Osteoblast (primary cell): ENCODE results near the gene LYPD4. TPM values are rescaled to one million over a fixed set of nuclear protein-coding genes. Genes with fewer than 3 reads are reported as not detected.

Experiments used
- DNase-seq: peaks from one replicate; pipeline ENCODE4 v3.0.0; 2011; ENCODE audit warnings: low spot score, mixed read lengths; ENCODE audit not compliant: insufficient read length; ENCODE audit errors: missing footprints
- H2AFZ ChIP-seq: 2 replicates; pipeline ENCODE4 v1.6.0; 2011; ENCODE audit warnings: mild to moderate bottlenecking, low read length
- H3K27ac ChIP-seq: 2 replicates; pipeline ENCODE4 v1.5.1; 2011; ENCODE audit warnings: mild to moderate bottlenecking, low read depth, low read length, moderate library complexity
- H3K27me3 ChIP-seq: 2 replicates; pipeline ENCODE4 v1.6.0; 2012; ENCODE audit warnings: mild to moderate bottlenecking, control low read depth, inconsistent platforms, low read length, moderate library complexity; ENCODE audit not compliant: insufficient read depth
- H3K36me3 ChIP-seq: 2 replicates; pipeline ENCODE4 v1.5.1; 2011; ENCODE audit warnings: mild to moderate bottlenecking, low read length, control low read depth, moderate library complexity; ENCODE audit not compliant: insufficient read depth
- H3K4me1 ChIP-seq: 2 replicates; pipeline ENCODE4 v1.5.1; 2011; ENCODE audit warnings: mild to moderate bottlenecking, low read length, control low read depth, moderate library complexity; ENCODE audit not compliant: insufficient read depth
- H3K4me2 ChIP-seq: 2 replicates; pipeline ENCODE4 v1.6.0; 2011; ENCODE audit warnings: mild to moderate bottlenecking, low read length; ENCODE audit not compliant: insufficient read depth
- H3K4me3 ChIP-seq: fragments of 200-600 bp; sonication (generic); 3 replicates; pipeline ENCODE4 v1.5.1; 2012; ENCODE audit warnings: mild to moderate bottlenecking, low read length, inconsistent platforms; ENCODE audit not compliant: insufficient read depth
- H3K79me2 ChIP-seq: 2 replicates; pipeline ENCODE4 v1.6.0; 2012; ENCODE audit warnings: mild to moderate bottlenecking, low read length, control low read depth, inconsistent platforms; ENCODE audit not compliant: insufficient read depth
- H3K9me3 ChIP-seq: 2 replicates; pipeline ENCODE4 v1.5.1; 2011; ENCODE audit warnings: low read depth, low read length, control low read depth
- H4K20me1 ChIP-seq: 2 replicates; pipeline ENCODE4 v1.6.0; 2012; ENCODE audit warnings: mild to moderate bottlenecking, low read length, control low read depth; ENCODE audit not compliant: insufficient read depth
- total RNA-seq: library from RNA; depleted of rRNA; stranded (reverse); fragments of >200 nt; gene quantifications from 2 replicates; pipeline ENCODE4 v1.2.3, GENCODE V29; 2012
- TF ChIP-seq, protein P1 (sequence below): IDR thresholded peaks from 2 replicates; pipeline ENCODE4 v1.5.1; 2011; ENCODE audit warnings: mild to moderate bottlenecking, low read depth, low read length, moderate library complexity; ENCODE audit errors: extremely low read depth

The LYPD4 gene
- total RNA-seq, 1 donor = not detected

DNA sequence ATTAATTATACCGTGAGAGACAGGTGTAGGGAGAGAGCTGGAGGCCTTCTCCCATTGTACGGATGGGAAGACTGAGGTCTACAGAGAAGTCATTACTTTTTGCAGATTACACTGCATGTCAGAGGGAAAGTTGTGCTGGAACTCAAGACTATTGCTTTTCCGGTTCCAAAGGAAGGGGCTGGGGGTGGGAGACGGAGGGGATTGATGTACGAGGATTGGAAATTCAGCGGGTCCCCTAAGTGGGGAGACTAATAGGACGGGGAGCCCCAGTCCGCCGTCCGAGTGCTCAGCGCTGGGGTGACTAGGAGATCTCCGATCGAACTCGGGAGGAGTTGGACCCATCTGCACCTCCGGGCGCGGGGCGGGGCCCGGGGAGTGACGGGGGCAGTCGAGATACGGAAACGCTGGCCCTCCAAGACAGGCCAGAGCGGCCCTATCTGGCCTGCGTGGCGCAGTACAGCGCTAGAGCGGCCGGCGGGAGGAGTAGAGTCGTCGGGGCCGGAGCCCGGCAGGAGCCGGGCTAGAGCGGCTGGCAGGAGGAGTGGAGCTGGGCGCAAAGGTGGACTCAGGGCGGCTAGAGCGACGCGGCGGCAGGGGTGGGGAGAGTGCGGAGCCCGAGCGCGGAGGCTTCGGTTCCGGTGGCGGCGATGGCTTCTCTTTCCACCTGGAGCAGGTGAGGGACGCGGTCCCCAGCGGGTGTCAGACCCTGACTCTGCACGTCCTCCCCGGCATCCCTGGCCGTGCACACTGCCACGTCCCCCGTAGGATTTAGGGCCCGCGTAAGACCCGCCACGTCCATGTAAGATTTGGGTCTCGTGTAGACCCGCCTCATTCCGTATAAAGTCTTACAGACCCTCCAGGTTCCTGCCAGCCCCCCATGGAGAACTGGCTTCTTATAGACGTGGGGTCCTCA, 39.6 kb upstream of the LYPD4 start:
- peak overlapping the region; percentile 98 for H3K4me2 ChIP-seq
- H3K36me3 ChIP-seq = peaks cover 3% of the 10 kb centered on the region
- peaks cover 36% of the 10 kb centered on the region for H3K79me2 ChIP-seq
- H3K4me1 ChIP-seq = peaks cover 24% of the 10 kb centered on the region
- peak overlapping the region; percentile 84 for H3K4me3 ChIP-seq
- peaks cover 26% of the 10 kb centered on the region for H4K20me1 ChIP-seq
- H3K27ac ChIP-seq = peak overlapping the region; percentile 81
- DNase-seq = peak; percentile 100
- no peaks in the 10 kb centered on the region for H3K9me3 ChIP-seq
- peak overlapping the region; percentile 91 for H2AFZ ChIP-seq
- TF ChIP-seq, protein P1, sequence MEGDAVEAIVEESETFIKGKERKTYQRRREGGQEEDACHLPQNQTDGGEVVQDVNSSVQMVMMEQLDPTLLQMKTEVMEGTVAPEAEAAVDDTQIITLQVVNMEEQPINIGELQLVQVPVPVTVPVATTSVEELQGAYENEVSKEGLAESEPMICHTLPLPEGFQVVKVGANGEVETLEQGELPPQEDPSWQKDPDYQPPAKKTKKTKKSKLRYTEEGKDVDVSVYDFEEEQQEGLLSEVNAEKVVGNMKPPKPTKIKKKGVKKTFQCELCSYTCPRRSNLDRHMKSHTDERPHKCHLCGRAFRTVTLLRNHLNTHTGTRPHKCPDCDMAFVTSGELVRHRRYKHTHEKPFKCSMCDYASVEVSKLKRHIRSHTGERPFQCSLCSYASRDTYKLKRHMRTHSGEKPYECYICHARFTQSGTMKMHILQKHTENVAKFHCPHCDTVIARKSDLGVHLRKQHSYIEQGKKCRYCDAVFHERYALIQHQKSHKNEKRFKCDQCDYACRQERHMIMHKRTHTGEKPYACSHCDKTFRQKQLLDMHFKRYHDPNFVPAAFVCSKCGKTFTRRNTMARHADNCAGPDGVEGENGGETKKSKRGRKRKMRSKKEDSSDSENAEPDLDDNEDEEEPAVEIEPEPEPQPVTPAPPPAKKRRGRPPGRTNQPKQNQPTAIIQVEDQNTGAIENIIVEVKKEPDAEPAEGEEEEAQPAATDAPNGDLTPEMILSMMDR = no peak
- no peaks in the 10 kb centered on the region for H3K27me3 ChIP-seq

DNA sequence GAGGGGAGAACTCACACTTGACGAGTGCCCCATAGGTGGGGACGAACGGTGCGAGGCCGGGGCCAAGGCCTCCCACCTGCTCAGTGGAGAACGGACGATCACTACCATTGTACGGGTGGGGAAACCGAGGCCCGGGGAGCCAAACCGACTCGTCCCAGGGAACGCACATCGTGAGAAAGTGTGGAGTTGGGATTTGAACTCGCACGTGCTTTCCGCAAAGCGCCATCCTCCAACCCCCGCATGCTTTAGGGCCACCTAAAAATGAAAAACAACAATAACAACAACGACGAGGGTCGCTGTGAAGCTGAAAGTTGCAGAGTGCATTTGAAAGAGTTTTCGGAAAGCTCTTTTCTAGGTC, 39.0 kb upstream of the LYPD4 start:
- peaks cover 24% of the 10 kb centered on the region for H3K4me1 ChIP-seq
- DNase-seq = no peak
- TF ChIP-seq, protein P1 = no peak
- peaks cover 23% of the 10 kb centered on the region for H4K20me1 ChIP-seq
- H3K4me2 ChIP-seq = peak overlapping the region; percentile 98
- no peaks in the 10 kb centered on the region for H3K9me3 ChIP-seq
- peaks cover 33% of the 10 kb centered on the region for H3K79me2 ChIP-seq
- H3K27me3 ChIP-seq = no peaks in the 10 kb centered on the region
- peak overlapping the region; percentile 61 for H2AFZ ChIP-seq
- H3K36me3 ChIP-seq = no peaks in the 10 kb centered on the region
- no peak overlapping the region for H3K27ac ChIP-seq
- H3K4me3 ChIP-seq = peak overlapping the region; percentile 84

DNA sequence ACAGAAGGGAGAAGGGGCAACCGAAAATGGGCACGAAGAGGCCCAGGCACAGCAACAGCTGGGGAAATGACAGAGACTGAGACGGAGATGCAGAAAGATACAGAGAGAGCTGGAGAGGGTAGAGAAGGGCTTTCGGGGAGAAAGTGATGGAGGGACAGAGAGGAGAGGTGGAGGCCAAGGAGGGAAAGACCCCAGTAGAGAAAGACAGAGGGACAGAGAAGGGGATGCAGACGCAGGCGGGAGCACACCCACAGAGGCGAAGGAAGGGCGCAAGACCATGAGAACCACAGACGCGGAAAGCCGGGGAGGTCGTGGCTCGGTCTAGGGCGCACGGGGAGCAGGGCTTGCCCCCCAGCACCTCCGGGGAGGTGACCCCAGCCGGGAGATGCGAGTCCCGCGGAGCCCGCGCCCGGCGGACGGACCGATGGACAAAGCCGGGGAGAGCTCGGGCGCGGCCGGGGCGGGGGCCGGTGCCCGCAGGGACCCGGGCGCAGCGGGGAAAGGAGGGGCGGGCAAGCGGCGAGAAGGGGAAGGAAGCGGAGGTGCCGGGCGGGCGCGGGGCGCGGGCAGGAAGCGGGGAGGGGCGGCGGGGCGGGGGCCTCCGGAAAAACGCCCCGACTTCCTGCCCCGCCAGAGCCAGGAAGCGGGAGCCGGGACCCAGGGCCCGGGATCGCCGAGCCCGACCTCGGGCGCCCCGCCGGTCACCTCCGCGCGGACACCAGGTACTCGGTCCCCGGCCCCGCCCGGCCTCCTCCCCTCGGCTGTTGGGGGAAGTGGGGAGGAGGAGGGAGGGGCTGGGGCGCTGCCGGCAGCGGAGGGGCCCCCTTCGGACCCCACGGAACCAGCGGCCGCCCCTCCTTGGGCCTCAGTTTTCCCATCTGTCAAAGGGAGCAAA, 38.3 kb upstream of the LYPD4 start, which contains the start of gene ARHGEF1:
ARHGEF1 (plus strand) TSS at position 617 of the 895 bp plus-strand sequence. CDS start 4,899 bp downstream, outside the sequence.
- H3K4me1 ChIP-seq = peaks cover 24% of the 10 kb centered on the region
- TF ChIP-seq, protein P1 = no peak
- no peaks in the 10 kb centered on the region for H3K27me3 ChIP-seq
- H2AFZ ChIP-seq = peak within 1 kb of the TSS; percentile 77
- H3K79me2 ChIP-seq = peaks cover 33% of the 10 kb centered on the region
- H3K4me3 ChIP-seq = peak within 1 kb of the TSS; percentile 84
- H3K9me3 ChIP-seq = no peaks in the 10 kb centered on the region
- DNase-seq = peak; percentile 94
- peaks cover 19% of the 10 kb centered on the region for H4K20me1 ChIP-seq
- no peak within 1 kb of the TSS for H3K27ac ChIP-seq
- no peaks in the 10 kb centered on the region for H3K36me3 ChIP-seq
- peak within 1 kb of the TSS; percentile 98 for H3K4me2 ChIP-seq

DNA sequence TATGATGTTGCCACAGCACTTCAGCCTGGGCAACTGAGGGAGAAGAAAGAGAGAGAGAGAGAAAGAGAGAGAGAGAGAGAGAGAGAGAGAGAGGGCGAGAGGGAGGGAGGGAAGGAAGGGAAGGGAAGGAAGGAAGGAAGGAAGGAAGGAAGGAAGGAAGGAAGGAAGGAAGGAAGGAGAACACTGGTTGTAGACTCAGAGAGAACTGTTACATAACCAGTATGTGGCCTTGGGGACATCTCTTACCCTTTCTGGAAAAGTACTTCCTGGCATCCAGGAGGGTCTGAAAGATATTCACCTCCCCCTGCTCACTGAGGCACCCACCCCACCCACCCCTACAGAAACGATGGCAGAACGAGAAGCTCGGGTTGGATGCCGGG, 35.8 kb upstream of the LYPD4 start:
- no peaks in the 10 kb centered on the region for H3K36me3 ChIP-seq
- H3K79me2 ChIP-seq = peaks cover 11% of the 10 kb centered on the region
- H3K4me3 ChIP-seq = no peak overlapping the region
- peak; percentile 37 for DNase-seq
- no peak overlapping the region for H3K4me2 ChIP-seq
- H4K20me1 ChIP-seq = peaks cover 4% of the 10 kb centered on the region
- H3K9me3 ChIP-seq = no peaks in the 10 kb centered on the region
- TF ChIP-seq, protein P1 = no peak
- no peak overlapping the region for H3K27ac ChIP-seq
- H2AFZ ChIP-seq = no peak overlapping the region
- H3K27me3 ChIP-seq = no peaks in the 10 kb centered on the region
- peaks cover 12% of the 10 kb centered on the region for H3K4me1 ChIP-seq
